Measurements from ENCODE around the gene NNT.
"Not testable (repeated sequence)": the region's sequence is repeated elsewhere in the genome, so short reads cannot be mapped to it uniquely, and the experiment has no call there.

Gene NNT

GRCh38 chr5:43687275-43687674, 84.3 kb downstream of the NNT start:
- TF ChIP-seq CTCF (IDR thresholded peaks at IDR 0.05) = no peak
- Histone ChIP-seq H3K27me3 (no peaks in the 10 kb centered on the region), H3K4me3 (no peak overlapping the region), H3K27ac (peak overlapping the region; percentile 79 to 85), H3K4me1 (peaks cover 0 to 53% (median 19%) of the 10 kb centered on the region in 4 donors), H3K9me3 (no peaks in the 10 kb centered on the region), H3K36me3 (no peaks in the 10 kb centered on the region)
- no peak for DNase-seq
- intact Hi-C loops (cut with DNase I; ENCODE audit: low total_unique reads) = no loop called here

GRCh38 chr5:43691275-43691674, 88.3 kb downstream of the NNT start:
- no peak for DNase-seq
- no peaks in the 10 kb centered on the region for H3K27me3 ChIP-seq
- no peak overlapping the region for H3K4me3 ChIP-seq
- H3K27ac ChIP-seq = no peak overlapping the region
- TF ChIP-seq CTCF (IDR thresholded peaks at IDR 0.05) = no peak
- H3K9me3 ChIP-seq = no peaks in the 10 kb centered on the region
- no peaks in the 10 kb centered on the region for H3K36me3 ChIP-seq
- intact Hi-C loops (cut with DNase I; ENCODE audit: low total_unique reads) = no loop called here
- H3K4me1 ChIP-seq = peaks cover 0 to 28% (median 7%) of the 10 kb centered on the region in 4 donors

- H3K4me1 ChIP-seq = peaks cover 0 to 23% (median 7%) of the 10 kb centered on the region in 4 donors
- H3K9me3 ChIP-seq = no peaks in the 10 kb centered on the region
- no peak overlapping the region for H3K4me3 ChIP-seq
- no peak for TF ChIP-seq CTCF (IDR thresholded peaks at IDR 0.05)
- no peak overlapping the region for H3K27ac ChIP-seq
- intact Hi-C loops (cut with DNase I; ENCODE audit: low total_unique reads) = no loop called here
- H3K36me3 ChIP-seq = no peaks in the 10 kb centered on the region
- no peaks in the 10 kb centered on the region for H3K27me3 ChIP-seq
- DNase-seq = no peak
Observed at GRCh38 chr5:43691893-43692292, 88.9 kb downstream of the NNT start.

- no peak for TF ChIP-seq CTCF (IDR thresholded peaks at IDR 0.05)
- intact Hi-C loops (cut with DNase I; ENCODE audit: low total_unique reads) = no loop called here
- no peak for DNase-seq
Observed at GRCh38 chr5:43693411-43693810, 90.4 kb downstream of the NNT start.

GRCh38 chr5:43694027-43694426, 91.0 kb downstream of the NNT start:
- DNase-seq = no peak
- H3K36me3 ChIP-seq = no peaks in the 10 kb centered on the region
- intact Hi-C loops (cut with DNase I; ENCODE audit: low total_unique reads) = no loop called here
- TF ChIP-seq CTCF (IDR thresholded peaks at IDR 0.05) = no peak
- H3K9me3 ChIP-seq = no peaks in the 10 kb centered on the region
- no peak overlapping the region for H3K4me3 ChIP-seq
- H3K27me3 ChIP-seq = no peaks in the 10 kb centered on the region
- peaks cover 0 to 15% (median 7%) of the 10 kb centered on the region in 4 donors for H3K4me1 ChIP-seq
- no peak overlapping the region for H3K27ac ChIP-seq

More at GRCh38 chr5:43693411-43693810, 90.4 kb downstream of the NNT start:
- H3K27ac ChIP-seq = no peak overlapping the region
- H3K36me3 ChIP-seq = no peaks in the 10 kb centered on the region
- no peaks in the 10 kb centered on the region for H3K27me3 ChIP-seq
- no peaks in the 10 kb centered on the region for H3K9me3 ChIP-seq
- peaks cover 0 to 15% (median 7%) of the 10 kb centered on the region in 4 donors for H3K4me1 ChIP-seq
- no peak overlapping the region for H3K4me3 ChIP-seq

- intact Hi-C loops (cut with DNase I; ENCODE audit: low total_unique reads); DNase-seq; H3K27ac ChIP-seq; H3K36me3 ChIP-seq; H3K9me3 ChIP-seq; H3K4me3 ChIP-seq; H3K27me3 ChIP-seq: not testable (repeated sequence)
- H3K4me1 ChIP-seq = peaks cover 0 to 19% (median 7%) of the 10 kb centered on the region in 4 donors
Observed at GRCh38 chr5:43696444-43696843, 93.5 kb downstream of the NNT start.
